H9 (cell line): ENCODE results near the gene MSL1. TPM values are rescaled to one million over a fixed set of nuclear protein-coding genes. Genes with fewer than 3 reads are reported as not detected.

Experiments
- DNase-seq: peaks from one replicate; pipeline ENCODE4 v3.0.0-alpha.2; 2017
- H2AFZ ChIP-seq: one replicate; pipeline ENCODE4 v1.6.1; 2013; ENCODE audit warnings: mild to moderate bottlenecking, low read length, control low read depth, moderate library complexity
- H2AK5ac ChIP-seq: 2 replicates; pipeline ENCODE4 v1.6.1; 2013; ENCODE audit warnings: low read length, control low read depth, mixed read lengths; ENCODE audit not compliant: insufficient read length
- H2BK120ac ChIP-seq: one replicate; pipeline ENCODE4 v1.6.1; 2013; ENCODE audit warnings: low read depth, mild to moderate bottlenecking, low read length, control low read depth, inconsistent platforms; ENCODE audit not compliant: poor library complexity, severe bottlenecking
- H2BK12ac ChIP-seq: 2 replicates; pipeline ENCODE4 v1.6.1; 2013; ENCODE audit warnings: low read length, control low read depth, mixed read lengths, low read depth; ENCODE audit not compliant: insufficient read length
- H2BK15ac ChIP-seq: 2 replicates; pipeline ENCODE4 v1.6.1; 2013; ENCODE audit warnings: low read depth, low read length, control low read depth
- H2BK20ac ChIP-seq: one replicate; pipeline ENCODE4 v1.6.1; 2013; ENCODE audit warnings: low read depth, mild to moderate bottlenecking, low read length, control low read depth, inconsistent platforms; ENCODE audit not compliant: poor library complexity, severe bottlenecking
- H2BK5ac ChIP-seq: 2 replicates; pipeline ENCODE4 v1.6.1; 2013; ENCODE audit warnings: low read length, control low read depth, mixed read lengths; ENCODE audit not compliant: insufficient read length
- H3K14ac ChIP-seq: 2 replicates; pipeline ENCODE4 v1.6.1; 2013; ENCODE audit warnings: low read length, control low read depth; ENCODE audit not compliant: insufficient read depth
- H3K18ac ChIP-seq: 2 replicates; pipeline ENCODE4 v1.6.1; 2013; ENCODE audit warnings: low read depth, mild to moderate bottlenecking, mixed read lengths, low read length, control low read depth; ENCODE audit not compliant: insufficient read length
- H3K23ac ChIP-seq: 2 replicates; pipeline ENCODE4 v1.6.1; 2013; ENCODE audit warnings: low read length, control low read depth, mixed read lengths, low read depth; ENCODE audit not compliant: insufficient read length
- H3K23me2 ChIP-seq: 2 replicates; pipeline ENCODE4 v1.6.1; 2013; ENCODE audit warnings: low read depth, mild to moderate bottlenecking, mixed read lengths, low read length, control low read depth; ENCODE audit not compliant: insufficient read length, poor library complexity, severe bottlenecking
- H3K27ac ChIP-seq: 2 replicates; pipeline ENCODE4 v1.5.1; 2013; ENCODE audit warnings: low read length, control low read depth, mixed read lengths, low read depth; ENCODE audit not compliant: insufficient read length
- H3K27me3 ChIP-seq: 2 replicates; pipeline ENCODE4 v1.6.1; 2013; ENCODE audit warnings: low read length, control low read depth, inconsistent platforms; ENCODE audit not compliant: insufficient read depth
- H3K4ac ChIP-seq: 2 replicates; pipeline ENCODE4 v1.6.1; 2013; ENCODE audit warnings: low read depth, mild to moderate bottlenecking, control low read depth, inconsistent platforms, low read length, moderate library complexity
- H3K4me1 ChIP-seq: 2 replicates; pipeline ENCODE4 v1.6.1; 2013; ENCODE audit warnings: low read length, control low read depth, inconsistent platforms; ENCODE audit not compliant: insufficient read depth
- H3K4me2 ChIP-seq: 2 replicates; pipeline ENCODE4 v1.6.1; 2013; ENCODE audit warnings: low read length, control low read depth, mixed read lengths; ENCODE audit not compliant: insufficient read length, insufficient read depth
- H3K56ac ChIP-seq: 2 replicates; pipeline ENCODE4 v1.6.1; 2013; ENCODE audit warnings: low read depth, mild to moderate bottlenecking, mixed read lengths, low read length, control low read depth; ENCODE audit not compliant: insufficient read length
- H3K79me1 ChIP-seq: 2 replicates; pipeline ENCODE4 v1.6.1; 2013; ENCODE audit warnings: low read depth, mild to moderate bottlenecking, moderate library complexity, low read length, control low read depth, inconsistent platforms; ENCODE audit not compliant: insufficient read depth, poor library complexity, severe bottlenecking
- H3K79me2 ChIP-seq: 2 replicates; pipeline ENCODE4 v1.6.1; 2013; ENCODE audit warnings: low read length, control low read depth, inconsistent platforms; ENCODE audit not compliant: insufficient read depth
- H3K9ac ChIP-seq: 2 replicates; pipeline ENCODE4 v1.6.1; 2013; ENCODE audit warnings: low read length, control low read depth, mixed read lengths; ENCODE audit not compliant: insufficient read length; ENCODE audit errors: extremely low read depth
- H3K9me3 ChIP-seq: one replicate; pipeline ENCODE4 v1.6.1; 2013; ENCODE audit warnings: low read depth, low read length, inconsistent platforms; ENCODE audit not compliant: control insufficient read depth
- H3T11ph ChIP-seq: one replicate; pipeline ENCODE4 v1.6.1; 2013; ENCODE audit warnings: mild to moderate bottlenecking, low read length, control low read depth, inconsistent platforms
- H4K20me1 ChIP-seq: one replicate; pipeline ENCODE4 v1.6.1; 2013; ENCODE audit not compliant: control insufficient read depth, insufficient read length, insufficient read depth
- H4K5ac ChIP-seq: 2 replicates; pipeline ENCODE4 v1.6.1; 2013; ENCODE audit warnings: low read depth, mild to moderate bottlenecking, mixed read lengths, low read length, control low read depth; ENCODE audit not compliant: insufficient read length
- H4K8ac ChIP-seq: replicated peaks from 2 replicates; pipeline ENCODE4 v1.6.1; 2013; ENCODE audit warnings: low read length, control low read depth, mixed read lengths, low read depth; ENCODE audit not compliant: insufficient read length
- H4K91ac ChIP-seq: 2 replicates; pipeline ENCODE4 v1.6.1; 2013; ENCODE audit warnings: low read depth, mild to moderate bottlenecking, moderate library complexity, mixed read lengths, low read length, control low read depth; ENCODE audit not compliant: insufficient read length
- H3K27ac Mint-ChIP-seq, 3 experiments: 2 replicates in 2 of 3; 3 replicates in 1 of 3; pipeline ENCODE4 v1.8.0; 2020 to 2021; ENCODE audit warnings: mixed read lengths in 3 of 3, mild to moderate bottlenecking in 1 of 3, moderate library complexity in 1 of 3
- H3K27me3 Mint-ChIP-seq: 2 replicates; pipeline ENCODE4 v1.8.0; 2021; ENCODE audit warnings: low read depth, mild to moderate bottlenecking, moderate library complexity, mixed read lengths
- H3K36me3 Mint-ChIP-seq, 3 experiments: 2 replicates in 2 of 3; 3 replicates in 1 of 3; pipeline ENCODE4 v1.8.0; 2020 to 2021; ENCODE audit warnings: low read depth in 3 of 3, mixed read lengths in 3 of 3; ENCODE audit not compliant: insufficient read depth in 1 of 3
- H3K4me1 Mint-ChIP-seq, 2 experiments: 2 replicates each; pipeline ENCODE4 v1.8.0; 2020; ENCODE audit warnings: mixed read lengths in 2 of 2
- H3K4me3 Mint-ChIP-seq, 2 experiments: 2 replicates in 1 of 2; 3 replicates in 1 of 2; pipeline ENCODE4 v1.8.0; 2020 to 2021; ENCODE audit warnings: mild to moderate bottlenecking in 2 of 2, mixed read lengths in 2 of 2, moderate library complexity in 1 of 2
- H3K9me3 Mint-ChIP-seq, 2 experiments: 2 replicates in 1 of 2; 3 replicates in 1 of 2; pipeline ENCODE4 v1.8.0; 2020; ENCODE audit warnings: mild to moderate bottlenecking in 2 of 2, mixed read lengths in 2 of 2, moderate library complexity in 1 of 2
- WGBS: extraction: QIAGEN DNeasy Blood & Tissue Kit; methylation state at CpG from one replicate; pipeline ENCODE4 v1.1.7; 2013; ENCODE audit warnings: missing lambda C conversion rate, low lambda C conversion rate, mixed read lengths; ENCODE audit not compliant: insufficient read length; ENCODE audit errors: extremely low coverage; 5-methylcytosine and 5-hydroxymethylcytosine counted together
- total RNA-seq: library from RNA; stranded (reverse); gene quantifications from 2 replicates; pipeline ENCODE4 v1.2.1, GENCODE V29; 2021
- TF ChIP-seq, protein P1 (sequence below): fragments of 200-600 bp; sonication (generic); conservative IDR thresholded peaks from 3 replicates; pipeline ENCODE4 v1.8.0; 2021; ENCODE audit warnings: antibody characterized with exemption, mild to moderate bottlenecking

MSL1 gene
- total RNA-seq, 1 experiment from 2014 or later = 105 TPM

- no peak overlapping the region for H3K4me3 Mint-ChIP-seq
Measured at GRCh38 chr17:40148527-40148926, 26.8 kb downstream of the MSL1 start.

More at GRCh38 chr17:40148527-40148926, 26.8 kb downstream of the MSL1 start:
- Histone ChIP-seq H4K5ac (no peak overlapping the region), H2BK20ac (no peak overlapping the region), H3K4me2 (no peak overlapping the region), H3T11ph (no peak overlapping the region), H3K4ac (no peak overlapping the region), H3K79me2 (peaks cover 4% of the 10 kb centered on the region; the same call in 1 of the 2 replicates), H2AFZ (no peak overlapping the region), H4K20me1 (no peaks in the 10 kb centered on the region), H2BK12ac (no peak overlapping the region), H3K18ac (no peak overlapping the region), H3K23ac (no peak overlapping the region), H2AK5ac (no peak overlapping the region), H3K4me1 (no peaks in the 10 kb centered on the region), H2BK15ac (no peak overlapping the region), H3K9ac (no peak overlapping the region), H2BK5ac (no peak overlapping the region), H4K91ac (no peak overlapping the region), H3K27ac (no peak overlapping the region), H3K9me3 (no peaks in the 10 kb centered on the region), H3K27me3 (no peaks in the 10 kb centered on the region), H3K23me2 (no peaks in the 10 kb centered on the region), H4K8ac (no peak overlapping the region), H3K14ac (no peak overlapping the region), H3K79me1 (no peaks in the 10 kb centered on the region), H2BK120ac (no peak overlapping the region), H3K56ac (no peak overlapping the region)
- Mint-ChIP-seq H3K27me3 (no peaks in the 10 kb centered on the region), H3K36me3 (peaks cover 44 to 72% (median 71%) of the 10 kb centered on the region in 3 experiments), H3K4me1 (peaks cover 0 to 2% of the 10 kb centered on the region in 2 experiments; a peak in 1 of 4 replicates), H3K9me3 (no peaks in the 10 kb centered on the region; a peak in 1 of 5 replicates), H3K27ac (peak overlapping the region in 1 of 3 experiments; percentile 78; a peak in 2 of 7 replicates)
- TF ChIP-seq, protein P1, sequence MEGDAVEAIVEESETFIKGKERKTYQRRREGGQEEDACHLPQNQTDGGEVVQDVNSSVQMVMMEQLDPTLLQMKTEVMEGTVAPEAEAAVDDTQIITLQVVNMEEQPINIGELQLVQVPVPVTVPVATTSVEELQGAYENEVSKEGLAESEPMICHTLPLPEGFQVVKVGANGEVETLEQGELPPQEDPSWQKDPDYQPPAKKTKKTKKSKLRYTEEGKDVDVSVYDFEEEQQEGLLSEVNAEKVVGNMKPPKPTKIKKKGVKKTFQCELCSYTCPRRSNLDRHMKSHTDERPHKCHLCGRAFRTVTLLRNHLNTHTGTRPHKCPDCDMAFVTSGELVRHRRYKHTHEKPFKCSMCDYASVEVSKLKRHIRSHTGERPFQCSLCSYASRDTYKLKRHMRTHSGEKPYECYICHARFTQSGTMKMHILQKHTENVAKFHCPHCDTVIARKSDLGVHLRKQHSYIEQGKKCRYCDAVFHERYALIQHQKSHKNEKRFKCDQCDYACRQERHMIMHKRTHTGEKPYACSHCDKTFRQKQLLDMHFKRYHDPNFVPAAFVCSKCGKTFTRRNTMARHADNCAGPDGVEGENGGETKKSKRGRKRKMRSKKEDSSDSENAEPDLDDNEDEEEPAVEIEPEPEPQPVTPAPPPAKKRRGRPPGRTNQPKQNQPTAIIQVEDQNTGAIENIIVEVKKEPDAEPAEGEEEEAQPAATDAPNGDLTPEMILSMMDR = no peak
- no CpG with 5 or more reads among the region's 3 CpGs for WGBS
- DNase-seq = no peak
